Measurements from ENCODE around the gene STK10.

- TF ChIP-seq CTCF (IDR thresholded peaks at IDR 0.05; ENCODE audit: insufficient read depth, low read depth, low read length) (no peak), EZH2 (IDR thresholded peaks at IDR 0.05; ENCODE audit: insufficient read depth, low read length) (no peak)
Observed at GRCh38 chr5:172142709-172143215, 45.3 kb downstream of the STK10 start.
